ENCODE results near the gene GOLGA8A. TPM values are rescaled to one million over a fixed set of nuclear protein-coding genes. Genes with fewer than 3 reads are reported as not detected.
A peak's percentile ranks its signal among the peaks of the same experiment; 100 is the strongest.

Gene GOLGA8A
- total RNA-seq, 1 experiment from 2014 or later, result 37.2 TPM

DNA sequence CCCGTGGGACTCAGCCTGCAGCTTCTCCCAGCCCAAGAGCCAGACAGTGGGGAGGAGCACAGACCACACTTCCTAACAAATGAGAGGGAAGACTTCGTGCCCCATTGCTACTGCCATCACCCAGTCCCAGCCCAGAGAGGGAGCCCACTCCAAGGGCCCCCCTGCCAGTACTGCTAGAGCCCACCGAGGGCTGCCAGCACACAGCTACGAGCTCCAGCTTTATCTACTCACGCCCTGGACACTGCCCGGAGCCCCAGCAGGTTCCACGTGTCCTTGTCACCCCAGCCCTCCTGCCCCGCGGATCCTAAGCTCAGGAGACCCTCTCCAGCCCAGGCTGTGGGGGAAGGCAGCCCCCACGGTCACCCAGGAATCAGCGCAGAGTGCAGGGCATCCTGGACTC is 1.9 kb downstream of the GOLGA8A start:
- CTCF ChIA-PET, result no interaction called here
- H3K27ac ChIP-seq (ENCODE audit: low read depth, low read length), result no peak overlapping the region
- no peaks in the 10 kb centered on the region for H3K9me3 ChIP-seq (ENCODE audit: control insufficient read depth in 1 of 2, insufficient read depth in 1 of 2, low read depth in 1 of 2, low read length in 2 of 2)
- no peak for DNase-seq (ENCODE audit: low read depth, low spot score)
- peaks cover 13% of the 10 kb centered on the region for H3K79me2 ChIP-seq (ENCODE audit: insufficient read depth, low read length)
- intact Hi-C loops (cut with micrococcal nuclease), result loop anchor here (5.0 kb wide), 1 partner anchor 67 kb away; no protein-coding TSS in a partner anchor
- no TSS peak for BruUV-seq (replicated peaks)
- 0 out of 4 replicates have a peak overlapping the region, but pooled peaks of 1 of the 2 experiments have one; percentile 57 for H3K4me3 ChIP-seq (replicated peaks in 1 of 2; ENCODE audit: low read depth in 1 of 2, low read length in 2 of 2)
- RAD21 ChIA-PET (ENCODE audit: low non-redundant PET in 1 of 2, low total read pairs in 2 of 2, uncharacterized antibody in 2 of 2, unreplicated experiment in 2 of 2), result no interaction called here
- TF ChIP-seq RAD21 (IDR thresholded peaks at IDR 0.05; ENCODE audit: low read depth) (no peak), SIN3A (IDR thresholded peaks at IDR 0.05; ENCODE audit: low read depth) (no peak), SRF (IDR thresholded peaks at IDR 0.05; ENCODE audit: low read depth) (no peak)
- TF ChIP-seq, protein P1, sequence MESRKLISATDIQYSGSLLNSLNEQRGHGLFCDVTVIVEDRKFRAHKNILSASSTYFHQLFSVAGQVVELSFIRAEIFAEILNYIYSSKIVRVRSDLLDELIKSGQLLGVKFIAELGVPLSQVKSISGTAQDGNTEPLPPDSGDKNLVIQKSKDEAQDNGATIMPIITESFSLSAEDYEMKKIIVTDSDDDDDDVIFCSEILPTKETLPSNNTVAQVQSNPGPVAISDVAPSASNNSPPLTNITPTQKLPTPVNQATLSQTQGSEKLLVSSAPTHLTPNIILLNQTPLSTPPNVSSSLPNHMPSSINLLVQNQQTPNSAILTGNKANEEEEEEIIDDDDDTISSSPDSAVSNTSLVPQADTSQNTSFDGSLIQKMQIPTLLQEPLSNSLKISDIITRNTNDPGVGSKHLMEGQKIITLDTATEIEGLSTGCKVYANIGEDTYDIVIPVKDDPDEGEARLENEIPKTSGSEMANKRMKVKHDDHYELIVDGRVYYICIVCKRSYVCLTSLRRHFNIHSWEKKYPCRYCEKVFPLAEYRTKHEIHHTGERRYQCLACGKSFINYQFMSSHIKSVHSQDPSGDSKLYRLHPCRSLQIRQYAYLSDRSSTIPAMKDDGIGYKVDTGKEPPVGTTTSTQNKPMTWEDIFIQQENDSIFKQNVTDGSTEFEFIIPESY (IDR thresholded peaks at IDR 0.05; ENCODE audit: extremely low read depth, insufficient replicate concordance, low read length), result no peak
- TF ChIP-seq, protein P2, sequence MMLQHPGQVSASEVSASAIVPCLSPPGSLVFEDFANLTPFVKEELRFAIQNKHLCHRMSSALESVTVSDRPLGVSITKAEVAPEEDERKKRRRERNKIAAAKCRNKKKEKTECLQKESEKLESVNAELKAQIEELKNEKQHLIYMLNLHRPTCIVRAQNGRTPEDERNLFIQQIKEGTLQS (IDR thresholded peaks at IDR 0.05), result no peak
- ATAC-seq, result no peak
- H3K36me3 ChIP-seq (ENCODE audit: control insufficient read depth in 1 of 2, insufficient read depth in 2 of 2, low read length in 2 of 2), result no peaks in the 10 kb centered on the region
- H3K4me1 ChIP-seq (ENCODE audit: control insufficient read depth in 1 of 2, insufficient read depth in 2 of 2, low read length in 2 of 2), result peaks cover 0 to 11% of the 10 kb centered on the region in 2 experiments; a peak in 2 of 4 replicates
- H3K9ac ChIP-seq (ENCODE audit: low read length), result no peak overlapping the region
- POLR2A ChIA-PET, result no interaction called here
- 0 out of 2 replicates have a peak overlapping the region, but pooled peaks have one; percentile 67 for H3K4me2 ChIP-seq (ENCODE audit: low read length)
- H2AFZ ChIP-seq (ENCODE audit: low read depth, low read length, poor library complexity, severe bottlenecking), result no peak overlapping the region
- H4K20me1 ChIP-seq (ENCODE audit: insufficient read depth), result no peaks in the 10 kb centered on the region
- no peaks in the 10 kb centered on the region for H3K9me2 ChIP-seq (ENCODE audit: insufficient read depth)
- no peaks in the 10 kb centered on the region for H3K27me3 ChIP-seq (ENCODE audit: insufficient read depth, low read length)

GRCh38 chr15:34434627-34435305 is 2.8 kb downstream of the GOLGA8A start:
- DNase-seq (ENCODE audit: low read depth, low spot score) (no peak), ATAC-seq (no peak)
- Histone ChIP-seq H3K27ac (ENCODE audit: low read depth, low read length) (no peak overlapping the region), H4K20me1 (ENCODE audit: insufficient read depth) (no peaks in the 10 kb centered on the region), H3K4me3 (replicated peaks in 1 of 2; ENCODE audit: low read depth in 1 of 2, low read length in 2 of 2) (no peak overlapping the region), H2AFZ (ENCODE audit: low read depth, low read length, poor library complexity, severe bottlenecking) (no peak overlapping the region), H3K4me2 (ENCODE audit: low read length) (no peak overlapping the region), H3K9me2 (ENCODE audit: insufficient read depth) (no peaks in the 10 kb centered on the region), H3K9me3 (ENCODE audit: control insufficient read depth in 1 of 2, insufficient read depth in 1 of 2, low read depth in 1 of 2, low read length in 2 of 2) (no peaks in the 10 kb centered on the region), H3K9ac (ENCODE audit: low read length) (no peak overlapping the region), H3K27me3 (ENCODE audit: insufficient read depth, low read length) (no peaks in the 10 kb centered on the region), H3K36me3 (ENCODE audit: control insufficient read depth in 1 of 2, insufficient read depth in 2 of 2, low read length in 2 of 2) (no peaks in the 10 kb centered on the region), H3K79me2 (ENCODE audit: insufficient read depth, low read length) (peaks cover 13% of the 10 kb centered on the region), H3K4me1 (ENCODE audit: control insufficient read depth in 1 of 2, insufficient read depth in 2 of 2, low read length in 2 of 2) (peaks cover 0 to 11% of the 10 kb centered on the region in 2 experiments; a peak in 2 of 4 replicates)
- BruUV-seq (replicated peaks), result TSS peak; percentile 34
- POLR2A ChIA-PET, result no interaction called here
- CTCF ChIA-PET, result no interaction called here
- intact Hi-C loops (cut with micrococcal nuclease), result loop anchor here (5.0 kb wide), 1 partner anchor 68 kb away; no protein-coding TSS in a partner anchor
- RAD21 ChIA-PET (ENCODE audit: low non-redundant PET in 1 of 2, low total read pairs in 2 of 2, uncharacterized antibody in 2 of 2, unreplicated experiment in 2 of 2), result no interaction called here
- TF ChIP-seq MAX (IDR thresholded peaks at IDR 0.05) (no peak), ELF1 (IDR thresholded peaks at IDR 0.05; ENCODE audit: borderline replicate concordance, low read depth) (no peak), RAD21 (IDR thresholded peaks at IDR 0.05; ENCODE audit: low read depth) (no peak), SRF (IDR thresholded peaks at IDR 0.05; ENCODE audit: low read depth) (no peak), SP1 (IDR thresholded peaks at IDR 0.05; ENCODE audit: low read depth) (no peak), EGR1 (IDR thresholded peaks at IDR 0.05; ENCODE audit: low read depth) (no peak), ZFX (IDR thresholded peaks at IDR 0.05) (no peak), POLR2AphosphoS5 (IDR thresholded peaks at IDR 0.05; ENCODE audit: low read depth, low read length) (no peak), CTCF (IDR thresholded peaks at IDR 0.05 in 2 of 3, conservative IDR thresholded peaks at IDR 0.05 in 1 of 3; ENCODE audit: borderline replicate concordance in 1 of 3, insufficient read depth in 1 of 3, low read depth in 2 of 3, low read length in 2 of 3) (no peak)
- TF ChIP-seq, protein P1 (IDR thresholded peaks at IDR 0.05; ENCODE audit: extremely low read depth, insufficient replicate concordance, low read length), result no peak
